ENCODE measurements around the gene NIPBL.

The NIPBL gene

DNA sequence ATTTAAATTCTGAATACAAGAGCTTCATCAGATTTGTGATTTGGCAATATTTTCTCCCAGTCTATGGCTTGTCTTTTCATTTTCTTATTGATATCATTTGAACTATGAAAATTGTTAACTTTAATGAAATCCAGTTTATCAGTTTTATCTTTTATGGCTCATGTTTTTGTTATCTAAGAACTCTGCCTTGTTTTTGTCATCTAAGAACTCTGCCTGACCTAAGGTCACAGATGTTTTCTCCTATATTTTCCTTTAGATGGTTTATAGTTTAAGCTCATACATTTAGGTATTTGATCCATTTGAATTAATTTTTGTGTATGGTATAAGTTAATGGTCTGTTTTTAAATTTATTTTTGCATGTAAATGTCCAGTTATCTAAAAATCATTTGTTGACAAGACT is 52.9 kb downstream of the NIPBL start:
- TF ChIP-seq, protein P1, sequence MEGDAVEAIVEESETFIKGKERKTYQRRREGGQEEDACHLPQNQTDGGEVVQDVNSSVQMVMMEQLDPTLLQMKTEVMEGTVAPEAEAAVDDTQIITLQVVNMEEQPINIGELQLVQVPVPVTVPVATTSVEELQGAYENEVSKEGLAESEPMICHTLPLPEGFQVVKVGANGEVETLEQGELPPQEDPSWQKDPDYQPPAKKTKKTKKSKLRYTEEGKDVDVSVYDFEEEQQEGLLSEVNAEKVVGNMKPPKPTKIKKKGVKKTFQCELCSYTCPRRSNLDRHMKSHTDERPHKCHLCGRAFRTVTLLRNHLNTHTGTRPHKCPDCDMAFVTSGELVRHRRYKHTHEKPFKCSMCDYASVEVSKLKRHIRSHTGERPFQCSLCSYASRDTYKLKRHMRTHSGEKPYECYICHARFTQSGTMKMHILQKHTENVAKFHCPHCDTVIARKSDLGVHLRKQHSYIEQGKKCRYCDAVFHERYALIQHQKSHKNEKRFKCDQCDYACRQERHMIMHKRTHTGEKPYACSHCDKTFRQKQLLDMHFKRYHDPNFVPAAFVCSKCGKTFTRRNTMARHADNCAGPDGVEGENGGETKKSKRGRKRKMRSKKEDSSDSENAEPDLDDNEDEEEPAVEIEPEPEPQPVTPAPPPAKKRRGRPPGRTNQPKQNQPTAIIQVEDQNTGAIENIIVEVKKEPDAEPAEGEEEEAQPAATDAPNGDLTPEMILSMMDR (conservative IDR thresholded peaks at IDR 0.05; ENCODE audit: low read depth, low read length) = no peak
- DNase-seq (ENCODE audit: low read depth) = no peak
- no peak overlapping the region for H3K4me3 ChIP-seq (ENCODE audit: low read length)

DNA sequence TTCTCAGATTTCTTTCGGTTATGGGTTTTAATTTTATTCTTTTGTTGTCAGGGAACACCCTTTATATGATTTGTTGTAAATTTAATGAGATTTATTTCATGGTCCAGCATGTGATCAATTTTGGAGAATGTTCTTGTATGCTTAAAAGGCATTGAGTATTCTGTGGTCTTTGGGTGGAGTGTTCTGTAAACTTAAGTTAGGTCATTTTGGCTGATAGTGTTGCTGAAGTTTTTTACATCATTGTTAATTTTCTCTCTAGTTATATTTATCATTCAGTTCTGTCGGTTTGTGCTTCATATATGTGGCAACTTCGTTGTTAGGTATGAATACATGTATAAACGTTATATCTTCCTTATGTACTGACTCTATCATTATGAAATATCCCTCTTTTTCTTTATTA is 55.5 kb downstream of the NIPBL start:
- TF ChIP-seq, protein P1 (conservative IDR thresholded peaks at IDR 0.05; ENCODE audit: low read depth, low read length) = no peak
- no peak for DNase-seq (ENCODE audit: low read depth)
- H3K4me3 ChIP-seq (ENCODE audit: low read length) = no peak overlapping the region

DNA sequence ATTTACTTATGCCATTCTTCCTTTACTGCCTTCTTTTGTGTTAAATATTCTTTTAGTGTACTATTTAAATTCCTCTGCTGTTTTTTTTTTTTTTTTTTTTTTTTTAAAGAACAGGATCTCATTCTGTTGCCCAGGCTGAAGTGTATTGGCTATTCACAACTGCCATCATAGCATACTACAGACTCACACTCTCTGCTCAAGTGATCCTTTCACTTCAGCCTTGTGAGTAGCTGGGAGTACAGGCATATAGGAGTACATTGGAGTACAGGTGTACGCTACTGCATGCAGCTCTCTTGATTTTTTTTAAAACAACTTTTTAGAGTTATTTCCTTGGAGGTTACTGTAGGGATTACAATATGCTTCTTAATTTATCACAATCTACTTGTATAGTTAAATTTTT is 56.1 kb downstream of the NIPBL start:
- no peak for DNase-seq (ENCODE audit: low read depth)
- no peak overlapping the region for H3K4me3 ChIP-seq (ENCODE audit: low read length)
- TF ChIP-seq, protein P1 (conservative IDR thresholded peaks at IDR 0.05; ENCODE audit: low read depth, low read length) = no peak

DNA sequence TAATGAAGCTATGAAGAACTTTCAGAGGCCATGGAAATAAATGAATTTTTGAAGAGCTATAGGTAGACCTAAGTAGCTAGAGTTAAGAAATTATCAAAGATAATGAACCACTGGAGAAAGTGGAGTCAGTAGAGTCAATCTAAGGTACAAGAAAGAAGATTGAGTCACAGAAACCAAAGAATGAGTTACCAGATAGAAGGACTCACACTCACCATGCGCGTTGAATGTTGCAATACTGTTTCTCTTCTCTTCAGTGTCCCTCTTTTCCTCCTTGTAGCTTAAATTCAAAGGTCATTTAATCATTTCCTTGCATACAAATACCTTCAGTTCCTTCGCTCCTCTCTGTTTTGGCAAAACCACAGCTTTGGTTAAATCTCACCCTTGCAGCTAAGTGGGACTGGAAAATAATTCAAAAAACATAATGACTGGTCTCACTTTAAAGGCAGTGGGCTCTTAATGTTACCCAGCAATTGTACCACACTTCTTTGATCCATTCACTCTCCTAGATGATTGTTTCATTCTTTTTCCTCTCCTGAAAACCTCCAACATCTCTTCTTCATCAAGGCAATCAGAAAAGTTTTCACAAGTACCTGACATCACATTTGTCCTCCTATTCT is 58.3 kb downstream of the NIPBL start:
- no peak for DNase-seq (ENCODE audit: low read depth)
- TF ChIP-seq, protein P1 (conservative IDR thresholded peaks at IDR 0.05; ENCODE audit: low read depth, low read length) = no peak
- no peak overlapping the region for H3K4me3 ChIP-seq (ENCODE audit: low read length)

DNA sequence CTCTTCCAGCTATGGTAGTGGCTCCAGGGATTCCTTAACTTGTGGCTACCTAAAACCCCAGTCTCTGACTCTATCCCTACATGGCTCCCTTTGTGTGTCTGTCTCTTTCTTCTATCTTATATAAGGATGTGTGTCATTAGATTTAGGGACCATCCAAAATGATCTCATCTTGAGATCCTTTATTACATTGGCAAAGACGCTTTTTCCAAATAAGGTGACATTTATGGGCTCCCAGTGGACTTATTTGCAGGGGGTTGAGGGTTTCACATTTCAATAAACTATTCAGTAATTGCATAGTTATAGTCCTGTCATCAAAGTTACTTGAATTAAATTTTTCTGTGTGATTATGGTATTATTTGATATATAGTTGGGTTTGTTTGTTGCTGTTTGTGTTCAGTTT is 59.2 kb downstream of the NIPBL start:
- no peak overlapping the region for H3K4me3 ChIP-seq (ENCODE audit: low read length)
- DNase-seq (ENCODE audit: low read depth) = no peak
- TF ChIP-seq, protein P1 (conservative IDR thresholded peaks at IDR 0.05; ENCODE audit: low read depth, low read length) = no peak

DNA sequence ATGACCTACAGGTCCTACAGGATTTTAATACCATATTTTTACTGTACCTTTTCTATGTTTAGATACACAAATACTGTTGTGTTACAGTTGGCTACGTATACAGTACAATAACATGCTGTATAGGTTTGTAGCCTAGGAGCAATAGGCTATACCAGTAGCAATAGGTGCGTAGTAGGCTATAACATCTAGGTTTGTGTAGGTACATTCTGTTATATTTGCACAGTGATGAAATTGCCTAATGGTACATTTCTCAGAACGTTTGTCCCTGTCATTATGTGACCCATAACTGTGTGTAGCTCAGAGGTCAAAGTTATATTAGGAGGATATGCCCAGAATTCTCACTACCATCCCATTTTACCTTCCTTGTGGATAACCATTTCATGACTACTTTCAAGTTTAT is 59.7 kb downstream of the NIPBL start:
- no peak for DNase-seq (ENCODE audit: low read depth)
- H3K4me3 ChIP-seq (ENCODE audit: low read length) = no peak overlapping the region
- TF ChIP-seq, protein P1 (conservative IDR thresholded peaks at IDR 0.05; ENCODE audit: low read depth, low read length) = no peak

DNA sequence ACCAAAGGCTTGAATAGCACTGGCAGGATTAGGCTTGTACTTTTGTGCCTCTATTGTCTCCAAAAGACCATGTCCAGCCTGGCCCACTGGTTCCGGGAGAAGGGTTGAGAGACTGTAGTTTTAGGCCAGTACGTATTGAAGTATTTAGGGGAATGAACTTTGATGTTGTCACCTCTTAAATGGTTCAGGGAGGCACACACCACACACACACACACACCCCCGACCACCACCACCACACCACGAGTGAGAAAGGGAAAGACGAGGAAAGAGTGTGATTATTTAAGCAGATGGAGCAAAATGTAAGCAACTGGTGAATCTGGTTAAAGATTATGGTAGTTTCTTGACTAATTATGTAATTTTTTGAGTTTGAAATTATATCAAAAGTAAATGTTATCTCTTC is 61.6 kb downstream of the NIPBL start:
- DNase-seq (ENCODE audit: low read depth) = no peak

More for the DNA sequence above, 61.6 kb downstream of the NIPBL start:
- no peak overlapping the region for H3K4me3 ChIP-seq (ENCODE audit: low read length)
- TF ChIP-seq, protein P1 (conservative IDR thresholded peaks at IDR 0.05; ENCODE audit: low read depth, low read length) = no peak
